ENCODE measurements around the gene VPS13A.

Gene VPS13A

GRCh38 chr9:77163884-77164283, 13.4 kb upstream of the VPS13A start:
- in situ Hi-C loops (cut with MboI; ENCODE audit: low sequenced_read_pairs, unreplicated experiment) = loop anchor here (25.0 kb wide), 1 partner anchor 598 kb away; no protein-coding TSS in a partner anchor
- TF ChIP-seq CTCF (IDR thresholded peaks at IDR 0.05; ENCODE audit: borderline replicate concordance, control extremely low read depth, extremely low read depth, insufficient read depth, missing control alignments) = no peak
- DNase-seq (ENCODE audit: low spot score) = no peak

- DNase-seq (ENCODE audit: low spot score) = no peak
- in situ Hi-C loops (cut with MboI; ENCODE audit: low sequenced_read_pairs, unreplicated experiment) = loop anchor here (25.0 kb wide), 1 partner anchor 596 kb away; no protein-coding TSS in a partner anchor
- no peak for TF ChIP-seq CTCF (IDR thresholded peaks at IDR 0.05; ENCODE audit: borderline replicate concordance, control extremely low read depth, extremely low read depth, insufficient read depth, missing control alignments)
Measured at GRCh38 chr9:77166193-77166592, 11.1 kb upstream of the VPS13A start.

GRCh38 chr9:77170991-77171699, 6.2 kb upstream of the VPS13A start:
- no peak for TF ChIP-seq CTCF (IDR thresholded peaks at IDR 0.05; ENCODE audit: borderline replicate concordance, control extremely low read depth, extremely low read depth, insufficient read depth, missing control alignments)
- in situ Hi-C loops (cut with MboI; ENCODE audit: low sequenced_read_pairs, unreplicated experiment) = loop anchor here (25.0 kb wide), 1 partner anchor 591 kb away; no protein-coding TSS in a partner anchor
- no peak for DNase-seq (ENCODE audit: low spot score)

- no peak for TF ChIP-seq CTCF (IDR thresholded peaks at IDR 0.05; ENCODE audit: borderline replicate concordance, control extremely low read depth, extremely low read depth, insufficient read depth, missing control alignments)
- in situ Hi-C loops (cut with MboI; ENCODE audit: low sequenced_read_pairs, unreplicated experiment) = no loop called here
- no peak for DNase-seq (ENCODE audit: low spot score)
Measured at GRCh38 chr9:77175151-77175550, 2.2 kb upstream of the VPS13A start.

- DNase-seq (ENCODE audit: low spot score) = no peak
- in situ Hi-C loops (cut with MboI; ENCODE audit: low sequenced_read_pairs, unreplicated experiment) = no loop called here
- no peak for TF ChIP-seq CTCF (IDR thresholded peaks at IDR 0.05; ENCODE audit: borderline replicate concordance, control extremely low read depth, extremely low read depth, insufficient read depth, missing control alignments)
Measured at GRCh38 chr9:77176106-77176505, 1.2 kb upstream of the VPS13A start.

GRCh38 chr9:77176686-77177142, 620 bp upstream of the VPS13A start:
- in situ Hi-C loops (cut with MboI; ENCODE audit: low sequenced_read_pairs, unreplicated experiment) = no loop called here
- DNase-seq (ENCODE audit: low spot score) = no peak
- TF ChIP-seq CTCF (IDR thresholded peaks at IDR 0.05; ENCODE audit: borderline replicate concordance, control extremely low read depth, extremely low read depth, insufficient read depth, missing control alignments) = no peak
